ENCODE results near the gene PCSK6. TPM values are rescaled to one million over a fixed set of nuclear protein-coding genes. Genes with fewer than 3 reads are reported as not detected.

PCSK6 gene
- total RNA-seq, 1 donor from 2014 or later: 1.8 TPM

DNA sequence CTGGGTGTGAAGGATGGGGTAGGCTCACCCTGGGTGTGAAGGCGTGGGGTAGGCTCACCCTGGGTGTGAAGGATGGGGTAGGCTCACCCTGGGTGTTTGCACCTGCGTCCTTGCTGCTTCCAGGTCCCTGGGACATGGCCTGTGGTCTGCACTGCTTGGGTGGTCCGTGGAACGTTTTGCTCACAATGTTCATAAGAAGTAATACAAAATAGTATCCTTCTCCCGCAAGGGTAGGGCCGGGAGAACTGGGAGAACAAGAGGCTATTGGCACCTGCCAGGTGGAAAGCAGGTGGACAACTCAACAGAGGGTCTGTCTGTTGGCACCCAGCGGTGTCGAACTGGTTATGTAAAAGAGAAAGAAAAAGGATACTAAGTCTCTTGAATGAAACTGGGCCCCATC lies 17.0 kb upstream of the PCSK6 start:
- TF ChIP-seq, protein P1, sequence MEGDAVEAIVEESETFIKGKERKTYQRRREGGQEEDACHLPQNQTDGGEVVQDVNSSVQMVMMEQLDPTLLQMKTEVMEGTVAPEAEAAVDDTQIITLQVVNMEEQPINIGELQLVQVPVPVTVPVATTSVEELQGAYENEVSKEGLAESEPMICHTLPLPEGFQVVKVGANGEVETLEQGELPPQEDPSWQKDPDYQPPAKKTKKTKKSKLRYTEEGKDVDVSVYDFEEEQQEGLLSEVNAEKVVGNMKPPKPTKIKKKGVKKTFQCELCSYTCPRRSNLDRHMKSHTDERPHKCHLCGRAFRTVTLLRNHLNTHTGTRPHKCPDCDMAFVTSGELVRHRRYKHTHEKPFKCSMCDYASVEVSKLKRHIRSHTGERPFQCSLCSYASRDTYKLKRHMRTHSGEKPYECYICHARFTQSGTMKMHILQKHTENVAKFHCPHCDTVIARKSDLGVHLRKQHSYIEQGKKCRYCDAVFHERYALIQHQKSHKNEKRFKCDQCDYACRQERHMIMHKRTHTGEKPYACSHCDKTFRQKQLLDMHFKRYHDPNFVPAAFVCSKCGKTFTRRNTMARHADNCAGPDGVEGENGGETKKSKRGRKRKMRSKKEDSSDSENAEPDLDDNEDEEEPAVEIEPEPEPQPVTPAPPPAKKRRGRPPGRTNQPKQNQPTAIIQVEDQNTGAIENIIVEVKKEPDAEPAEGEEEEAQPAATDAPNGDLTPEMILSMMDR (IDR thresholded peaks at IDR 0.05; ENCODE audit: unreplicated experiment): no peak
- Mint-ChIP-seq H3K9me3 (ENCODE audit: low read depth) (no peaks in the 10 kb centered on the region), H3K4me3 (ENCODE audit: low read depth) (no peak overlapping the region), H3K4me1 (ENCODE audit: low read depth) (peaks cover 4% of the 10 kb centered on the region), H3K36me3 (ENCODE audit: insufficient read depth) (no peaks in the 10 kb centered on the region), H3K27ac (no peak overlapping the region), H3K27me3 (peaks cover 13% of the 10 kb centered on the region)
- no peak for DNase-seq (ENCODE audit: low spot score, unreplicated experiment)

DNA sequence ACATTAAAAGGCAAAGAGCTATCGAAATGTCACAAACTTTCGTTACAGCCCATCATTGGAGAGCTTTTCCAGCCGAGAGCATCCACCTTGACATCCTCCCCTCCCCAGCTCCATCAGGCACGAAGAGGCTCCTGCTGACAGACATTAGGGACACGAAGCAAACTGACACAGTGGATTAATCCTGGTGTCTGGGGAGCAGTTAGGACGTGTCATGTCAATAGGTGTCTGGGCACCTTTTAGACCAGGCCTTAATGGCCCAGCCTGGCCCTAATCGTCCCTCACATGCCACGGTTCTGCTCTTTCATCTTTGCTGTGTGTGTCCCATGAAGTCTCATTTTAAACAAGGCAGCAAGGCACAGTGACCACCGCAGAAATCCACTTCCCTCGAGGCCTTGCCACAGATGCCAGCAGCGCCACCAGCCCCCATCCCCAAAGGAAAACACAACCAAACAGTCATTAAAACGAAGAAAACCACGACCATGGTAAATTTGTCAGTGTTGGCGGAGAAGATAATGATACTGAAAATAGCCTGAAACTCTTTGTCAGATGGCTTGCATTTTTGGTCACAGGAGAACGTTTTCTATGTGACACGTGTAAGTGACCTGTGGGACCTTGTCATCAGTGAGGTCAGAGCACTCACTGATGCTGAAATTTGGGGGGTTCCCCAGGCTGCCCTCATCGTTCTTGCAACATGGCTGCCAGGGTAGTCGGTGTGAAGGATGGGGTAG lies 16.3 kb upstream of the PCSK6 start:
- no peaks in the 10 kb centered on the region for H3K9me3 Mint-ChIP-seq (ENCODE audit: low read depth)
- H3K27me3 Mint-ChIP-seq: peaks cover 14% of the 10 kb centered on the region
- H3K36me3 Mint-ChIP-seq (ENCODE audit: insufficient read depth): no peaks in the 10 kb centered on the region
- H3K4me1 Mint-ChIP-seq (ENCODE audit: low read depth): peaks cover 4% of the 10 kb centered on the region
- H3K27ac Mint-ChIP-seq: no peak overlapping the region
- H3K4me3 Mint-ChIP-seq (ENCODE audit: low read depth): no peak overlapping the region
- no peak for DNase-seq (ENCODE audit: low spot score, unreplicated experiment)
- TF ChIP-seq, protein P1 (IDR thresholded peaks at IDR 0.05; ENCODE audit: unreplicated experiment): no peak

- Mint-ChIP-seq H3K4me1 (ENCODE audit: low read depth) (peaks cover 4% of the 10 kb centered on the region), H3K36me3 (ENCODE audit: insufficient read depth) (no peaks in the 10 kb centered on the region), H3K4me3 (ENCODE audit: low read depth) (no peak overlapping the region), H3K9me3 (ENCODE audit: low read depth) (no peaks in the 10 kb centered on the region), H3K27me3 (peaks cover 19% of the 10 kb centered on the region), H3K27ac (no peak overlapping the region)
- TF ChIP-seq, protein P1 (IDR thresholded peaks at IDR 0.05; ENCODE audit: unreplicated experiment): no peak
- DNase-seq (ENCODE audit: low spot score, unreplicated experiment): no peak
These were observed 15.5 kb upstream of the PCSK6 start for GRCh38 chr15:101504866-101505609.

DNA sequence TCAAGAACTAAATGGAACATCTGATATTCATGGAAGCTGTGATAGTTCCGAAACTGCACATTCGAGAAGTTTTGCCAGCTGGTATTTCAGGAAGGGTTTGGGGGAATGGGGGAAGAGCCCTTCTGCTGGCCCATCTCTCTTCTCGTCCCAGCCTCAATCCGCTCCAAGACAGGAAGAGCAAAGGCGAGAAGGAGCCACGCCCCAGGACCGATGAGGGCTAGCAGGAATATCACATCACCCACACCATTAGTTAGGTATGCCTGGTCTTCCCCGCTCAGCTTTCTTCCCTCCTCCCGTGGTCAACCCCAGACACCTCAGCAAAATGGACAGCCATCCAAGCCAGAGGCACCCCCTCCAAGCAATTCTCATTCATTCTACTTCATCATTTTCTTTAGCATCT lies 14.9 kb upstream of the PCSK6 start:
- Mint-ChIP-seq H3K27me3 (peaks cover 19% of the 10 kb centered on the region), H3K9me3 (ENCODE audit: low read depth) (no peaks in the 10 kb centered on the region), H3K36me3 (ENCODE audit: insufficient read depth) (no peaks in the 10 kb centered on the region), H3K27ac (no peak overlapping the region), H3K4me3 (ENCODE audit: low read depth) (no peak overlapping the region), H3K4me1 (ENCODE audit: low read depth) (peaks cover 4% of the 10 kb centered on the region)
- DNase-seq (ENCODE audit: low spot score, unreplicated experiment): no peak
- TF ChIP-seq, protein P1 (IDR thresholded peaks at IDR 0.05; ENCODE audit: unreplicated experiment): no peak

DNA sequence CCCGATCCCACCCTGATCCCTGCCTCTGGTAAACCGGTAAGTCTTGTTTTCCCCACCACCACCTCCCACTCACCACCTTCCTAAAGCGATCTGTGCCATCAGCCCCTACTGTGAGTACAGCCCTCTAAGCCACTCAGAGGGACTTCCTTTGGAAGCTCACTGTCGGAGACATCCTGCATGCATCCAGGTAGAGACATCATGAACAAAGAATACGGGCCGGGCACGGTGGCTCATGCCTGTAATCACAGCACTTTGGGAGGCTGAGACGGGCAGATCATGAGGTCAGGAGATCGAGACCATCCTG lies 13.7 kb upstream of the PCSK6 start:
- H3K4me3 Mint-ChIP-seq (ENCODE audit: low read depth): no peak overlapping the region
- H3K27me3 Mint-ChIP-seq: peaks cover 23% of the 10 kb centered on the region
- DNase-seq (ENCODE audit: low spot score, unreplicated experiment): no peak
- H3K36me3 Mint-ChIP-seq (ENCODE audit: insufficient read depth): no peaks in the 10 kb centered on the region
- peaks cover 2% of the 10 kb centered on the region for H3K4me1 Mint-ChIP-seq (ENCODE audit: low read depth)
- H3K27ac Mint-ChIP-seq: no peak overlapping the region
- TF ChIP-seq, protein P1 (IDR thresholded peaks at IDR 0.05; ENCODE audit: unreplicated experiment): no peak
- H3K9me3 Mint-ChIP-seq (ENCODE audit: low read depth): no peaks in the 10 kb centered on the region

Measured in progenitor cell of endocrine pancreas (in vitro differentiated cells).